ENCODE data around the gene SLC35A4. TPM values are rescaled to one million over a fixed set of nuclear protein-coding genes. Genes with fewer than 3 reads are reported as not detected.

Gene SLC35A4
- total and polyA plus RNA-seq, 2 of the 13 experiments (the other 11 are each of a cell fraction or from before 2014, with no cell fraction given), result 0.71 to 4.0 TPM

GRCh38 chr5:140557136-140557805, 7.4 kb upstream of the SLC35A4 start, which contains the start of gene SRA1 (continued):
- TF ChIP-seq, protein P1, sequence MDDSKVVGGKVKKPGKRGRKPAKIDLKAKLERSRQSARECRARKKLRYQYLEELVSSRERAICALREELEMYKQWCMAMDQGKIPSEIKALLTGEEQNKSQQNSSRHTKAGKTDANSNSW (CRISPR knock-in tag; IDR thresholded peaks at IDR 0.05; ENCODE audit: borderline replicate concordance), result no peak
- peak; percentile 49; the same call in 1 of the 2 replicates for TF ChIP-seq ZKSCAN8 (CRISPR knock-in tag; IDR thresholded peaks at IDR 0.05; ENCODE audit: borderline replicate concordance)
- no peak for TF ChIP-seq ZNF432 (CRISPR knock-in tag; IDR thresholded peaks at IDR 0.05; ENCODE audit: borderline replicate concordance)
- TF ChIP-seq ZNF883 (CRISPR knock-in tag; IDR thresholded peaks at IDR 0.05; ENCODE audit: not compliant biosample characterization), result no peak
- no peak for TF ChIP-seq ZFP36L2 (CRISPR knock-in tag; IDR thresholded peaks at IDR 0.05)
- TF ChIP-seq TBX2 (CRISPR knock-in tag; IDR thresholded peaks at IDR 0.05; ENCODE audit: borderline replicate concordance), result peak; percentile 66; the same call in 1 of the 2 replicates
- no peak for TF ChIP-seq ZNF660 (CRISPR knock-in tag; IDR thresholded peaks at IDR 0.05; ENCODE audit: borderline replicate concordance, low read depth)
- TF ChIP-seq SALL2 (CRISPR knock-in tag; IDR thresholded peaks at IDR 0.05), result peak; percentile 71; the same call in 1 of the 2 replicates
- no peak for TF ChIP-seq TGIF2 (CRISPR knock-in tag; IDR thresholded peaks at IDR 0.05)
- no peak for TF ChIP-seq ZNF230 (CRISPR knock-in tag; IDR thresholded peaks at IDR 0.05)
- no peak for TF ChIP-seq MTA3 (CRISPR knock-in tag; IDR thresholded peaks at IDR 0.05)
- TF ChIP-seq PTBP1 (IDR thresholded peaks at IDR 0.05; ENCODE audit: low read depth, low read length, poor library complexity, severe bottlenecking), result no peak
- no peak for TF ChIP-seq ZNF780A (CRISPR knock-in tag; IDR thresholded peaks at IDR 0.05)
- TF ChIP-seq ZNF430 (CRISPR knock-in tag; IDR thresholded peaks at IDR 0.05), result peak; percentile 80; the same call in 1 of the 2 replicates
- peak; percentile 87 for TF ChIP-seq JARID2 (CRISPR knock-in tag; IDR thresholded peaks at IDR 0.05; ENCODE audit: insufficient replicate concordance)
- peak; percentile 89; the same call in 1 of the 2 replicates for TF ChIP-seq ZNF747 (CRISPR knock-in tag; IDR thresholded peaks at IDR 0.05; ENCODE audit: borderline replicate concordance)
- TF ChIP-seq, protein P2, sequence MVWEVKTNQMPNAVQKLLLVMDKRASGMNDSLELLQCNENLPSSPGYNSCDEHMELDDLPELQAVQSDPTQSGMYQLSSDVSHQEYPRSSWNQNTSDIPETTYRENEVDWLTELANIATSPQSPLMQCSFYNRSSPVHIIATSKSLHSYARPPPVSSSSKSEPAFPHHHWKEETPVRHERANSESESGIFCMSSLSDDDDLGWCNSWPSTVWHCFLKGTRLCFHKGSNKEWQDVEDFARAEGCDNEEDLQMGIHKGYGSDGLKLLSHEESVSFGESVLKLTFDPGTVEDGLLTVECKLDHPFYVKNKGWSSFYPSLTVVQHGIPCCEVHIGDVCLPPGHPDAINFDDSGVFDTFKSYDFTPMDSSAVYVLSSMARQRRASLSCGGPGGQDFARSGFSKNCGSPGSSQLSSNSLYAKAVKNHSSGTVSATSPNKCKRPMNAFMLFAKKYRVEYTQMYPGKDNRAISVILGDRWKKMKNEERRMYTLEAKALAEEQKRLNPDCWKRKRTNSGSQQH (CRISPR knock-in tag; IDR thresholded peaks at IDR 0.05; ENCODE audit: low read depth), result peak; percentile 73; the same call in 1 of the 2 replicates
- TF ChIP-seq WIZ (CRISPR knock-in tag; IDR thresholded peaks at IDR 0.05), result 0 out of 2 replicates have a peak, but pooled peaks have one; percentile 41
- TF ChIP-seq IRF2 (CRISPR knock-in tag; IDR thresholded peaks at IDR 0.05), result peak; percentile 77
- TF ChIP-seq ZFP36 (IDR thresholded peaks at IDR 0.05; ENCODE audit: borderline replicate concordance, low read depth, low read length, partially characterized antibody), result no peak
- no peak for TF ChIP-seq ZNF18 (CRISPR knock-in tag; IDR thresholded peaks at IDR 0.05; ENCODE audit: insufficient replicate concordance)
- TF ChIP-seq SIN3A (IDR thresholded peaks at IDR 0.05; ENCODE audit: borderline replicate concordance, low read depth, low read length), result peak; percentile 88; the same call in 1 of the 2 replicates
- TF ChIP-seq ZFP1 (CRISPR knock-in tag; IDR thresholded peaks at IDR 0.05), result no peak; the same call in 1 of the 2 replicates
- TF ChIP-seq POLR2AphosphoS2 (IDR thresholded peaks at IDR 0.05; ENCODE audit: low read depth, low read length), result peak; percentile 86
- TF ChIP-seq RBM22 (optimal IDR thresholded peaks at IDR 0.05; ENCODE audit: low read length), result no peak
- peak; percentile 51 for TF ChIP-seq RAD21 (CRISPR knock-in tag; IDR thresholded peaks at IDR 0.05)
- no peak for TF ChIP-seq NFRKB (IDR thresholded peaks at IDR 0.05)
- 0 out of 2 replicates have a peak, but pooled peaks have one; percentile 19 for TF ChIP-seq HMG20B (CRISPR knock-in tag; conservative IDR thresholded peaks at IDR 0.05)
- TF ChIP-seq KLF13 (CRISPR knock-in tag; IDR thresholded peaks at IDR 0.05), result no peak

Measured in HepG2 (cell line).